Measurements from ENCODE around the gene MAP7. TPM values are rescaled to one million over a fixed set of nuclear protein-coding genes. Genes with fewer than 3 reads are reported as not detected.
"Not testable (repeated sequence)": the region's sequence is repeated elsewhere in the genome, so short reads cannot be mapped to it uniquely, and the experiment has no call there.

Gene MAP7
- total RNA-seq, 1 donor from 2014 or later: 0.06 TPM

- DNase-seq (ENCODE audit: extremely low read depth, low read depth, low spot score): peak; percentile 61
These were observed 233.1 kb downstream of the MAP7 start for GRCh38 chr6:136317021-136317694.

GRCh38 chr6:136315594-136315993 is 234.6 kb downstream of the MAP7 start:
- no peak for DNase-seq (ENCODE audit: extremely low read depth, low read depth, low spot score)

GRCh38 chr6:136312975-136313374 is 237.2 kb downstream of the MAP7 start:
- DNase-seq (ENCODE audit: extremely low read depth, low read depth, low spot score): no peak

- no peak for DNase-seq (ENCODE audit: extremely low read depth, low read depth, low spot score)
These were observed 240.4 kb downstream of the MAP7 start for GRCh38 chr6:136309729-136310311.

GRCh38 chr6:136309171-136309570 is 241.1 kb downstream of the MAP7 start:
- DNase-seq (ENCODE audit: extremely low read depth, low read depth, low spot score): no peak

GRCh38 chr6:136308469-136308868 is 241.8 kb downstream of the MAP7 start:
- DNase-seq (ENCODE audit: extremely low read depth, low read depth, low spot score): not testable (repeated sequence)

GRCh38 chr6:136307351-136307750 is 242.9 kb downstream of the MAP7 start:
- no peak for DNase-seq (ENCODE audit: extremely low read depth, low read depth, low spot score)

- DNase-seq (ENCODE audit: extremely low read depth, low read depth, low spot score): no peak
These were observed 243.8 kb downstream of the MAP7 start for GRCh38 chr6:136306466-136306865.

- DNase-seq (ENCODE audit: extremely low read depth, low read depth, low spot score): no peak
These were observed 245.8 kb downstream of the MAP7 start for GRCh38 chr6:136304410-136304809.

GRCh38 chr6:136303516-136303915 is 246.7 kb downstream of the MAP7 start:
- no peak for DNase-seq (ENCODE audit: extremely low read depth, low read depth, low spot score)

GRCh38 chr6:136294621-136295020 is 255.6 kb downstream of the MAP7 start:
- DNase-seq (ENCODE audit: extremely low read depth, low read depth, low spot score): no peak

Other genes starting within 250 kb of the MAP7 start
- gene MAP3K5, start 242.1 kb upstream of the MAP7 start, total RNA-seq: 4.5 and 4.6 TPM in 2 replicates